Globus pallidus (tissue), 1 donor: ENCODE measurements around the gene NFX1.

Experiments used
- DNase-seq: peaks from one replicate; pipeline ENCODE4 v3.0.0-alpha.2; 2015; ENCODE audit warnings: low spot score

Gene NFX1

DNA sequence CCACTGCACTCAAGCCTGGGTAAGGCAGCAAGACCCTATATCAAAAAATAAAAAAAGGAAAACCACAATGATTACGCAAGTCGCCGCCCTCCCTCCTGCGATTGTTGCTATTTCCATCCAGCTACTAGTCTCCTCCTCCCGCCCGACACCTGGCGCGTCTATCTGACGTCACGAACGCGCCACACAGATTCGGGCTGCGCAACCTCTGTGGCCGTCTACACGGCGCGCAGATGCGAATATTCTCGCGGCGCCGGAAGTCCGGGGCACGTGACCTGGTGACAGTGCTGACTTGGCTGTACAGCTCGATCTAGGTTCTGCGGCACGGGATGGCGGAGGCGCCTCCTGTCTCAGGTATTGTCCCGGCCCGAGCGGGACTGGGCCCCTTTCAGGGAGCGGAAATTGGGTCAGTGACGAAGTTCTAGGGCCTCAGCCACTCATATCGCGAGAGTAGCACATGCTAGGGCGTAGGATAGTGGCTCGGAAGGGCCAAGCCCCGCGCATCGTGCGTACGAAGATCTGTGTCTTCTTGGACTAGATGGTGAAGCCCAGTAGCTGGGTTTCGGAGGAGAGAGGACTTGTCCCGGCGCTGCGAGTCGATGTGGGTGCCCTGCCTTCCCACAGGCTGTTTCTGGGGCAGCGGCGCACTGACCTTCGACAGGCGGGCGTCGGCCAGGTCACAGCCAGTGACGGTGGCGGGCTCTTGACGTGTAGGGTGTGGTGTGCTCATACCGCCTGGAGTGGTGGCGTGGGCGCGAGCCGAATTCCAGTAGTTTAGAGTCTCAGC is at the start of gene NFX1:
Gene NFX1, plus strand, starts transcription at position 270 of the 784 bp plus-strand sequence. Its CDS starts 57 bp downstream, at position 327.
- peak; percentile 95 for DNase-seq

DNA sequence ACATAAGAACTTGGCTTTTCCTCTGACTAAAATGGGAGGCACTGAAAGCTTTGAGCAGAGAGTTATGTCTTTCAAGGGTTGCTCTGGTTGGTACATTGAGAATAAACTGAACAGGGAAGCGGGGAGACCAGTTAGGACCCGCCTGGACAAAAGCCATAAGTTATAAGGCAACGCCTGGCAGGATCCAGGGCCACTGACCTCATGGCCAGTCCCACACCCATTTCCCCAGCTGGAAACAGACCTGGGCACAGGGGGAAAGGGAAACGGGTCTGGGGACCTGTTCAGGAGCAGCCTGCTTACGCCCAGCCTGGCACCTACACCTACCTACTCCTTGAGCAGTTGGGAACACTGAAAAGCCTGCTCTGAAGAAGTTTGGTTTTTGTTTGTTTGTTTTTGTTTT is 49.0 kb upstream of the NFX1 start:
- no peak for DNase-seq

DNA sequence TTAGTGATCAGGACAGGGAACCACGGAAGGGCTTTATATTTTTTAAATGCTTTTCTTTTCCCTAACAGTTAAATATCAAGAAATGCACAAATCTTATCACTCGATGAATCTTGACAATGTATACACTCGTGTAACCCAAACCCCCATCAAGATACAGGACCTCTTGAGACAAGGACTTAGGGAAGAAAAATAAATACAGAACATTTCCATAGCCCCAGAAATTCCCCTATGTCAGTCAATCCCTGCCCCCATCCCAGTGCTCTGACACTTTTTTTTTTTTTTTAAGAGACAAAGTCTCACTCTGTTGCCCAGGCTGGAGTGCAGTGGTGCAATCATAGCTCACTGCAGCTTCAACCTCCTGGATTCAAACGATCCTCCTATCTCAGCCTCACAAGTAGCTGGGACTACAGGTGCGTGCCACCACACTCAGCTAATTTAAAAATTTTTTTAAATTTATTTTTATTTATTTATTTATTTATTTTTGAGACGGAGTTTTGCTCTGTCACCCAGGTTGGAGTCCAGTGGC is 47.6 kb upstream of the NFX1 start:
- DNase-seq: no peak

DNA sequence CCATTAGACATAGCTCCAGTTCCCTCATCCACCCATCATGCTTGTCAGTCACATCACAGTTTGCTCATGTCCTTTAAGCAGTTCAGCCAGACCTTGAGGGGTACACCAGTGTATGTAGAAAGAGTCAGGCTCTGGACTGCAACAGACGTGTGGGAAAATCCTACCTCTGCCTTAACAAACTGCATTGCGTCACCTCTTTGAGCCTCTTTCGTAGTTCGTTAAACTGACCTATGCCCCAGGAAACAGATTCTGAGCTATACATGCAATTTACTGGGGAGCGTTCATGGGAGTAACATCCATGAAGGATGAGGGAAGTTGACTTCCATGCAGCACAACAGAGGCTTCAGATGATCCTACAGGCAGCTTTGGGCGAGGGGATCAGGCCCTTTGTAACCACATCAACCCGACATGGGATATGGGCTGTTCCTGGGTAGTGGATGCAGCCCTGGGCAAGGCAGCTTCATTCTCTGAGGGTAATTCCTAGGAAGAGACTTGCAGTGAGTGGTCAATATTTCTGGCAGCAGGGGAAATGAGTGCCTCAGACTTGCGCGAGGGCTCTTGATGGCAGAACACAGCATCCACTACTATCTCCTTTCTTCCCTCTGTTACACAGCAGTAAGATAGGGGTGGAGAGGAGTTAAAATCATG is 46.1 kb upstream of the NFX1 start:
- DNase-seq: no peak

DNA sequence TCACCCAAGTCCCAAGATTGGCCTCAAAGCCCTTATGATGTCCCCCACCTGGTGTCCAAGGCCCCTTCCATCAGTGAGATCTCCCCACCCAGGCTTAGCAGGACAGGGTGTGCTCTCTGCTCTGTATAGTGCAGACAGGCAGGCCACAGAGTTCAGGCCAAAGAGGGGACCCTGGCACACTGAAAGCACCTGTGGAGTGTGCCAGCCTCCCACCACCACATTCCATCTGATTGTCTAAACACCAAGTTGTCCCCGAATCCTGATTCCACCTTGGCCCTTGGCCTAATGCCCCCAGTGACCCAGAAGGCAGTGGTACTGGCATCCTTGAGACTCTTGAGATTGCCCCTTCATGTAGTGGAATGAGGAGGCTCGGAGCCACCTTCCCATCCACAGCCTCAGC is 45.0 kb upstream of the NFX1 start:
- DNase-seq: no peak

DNA sequence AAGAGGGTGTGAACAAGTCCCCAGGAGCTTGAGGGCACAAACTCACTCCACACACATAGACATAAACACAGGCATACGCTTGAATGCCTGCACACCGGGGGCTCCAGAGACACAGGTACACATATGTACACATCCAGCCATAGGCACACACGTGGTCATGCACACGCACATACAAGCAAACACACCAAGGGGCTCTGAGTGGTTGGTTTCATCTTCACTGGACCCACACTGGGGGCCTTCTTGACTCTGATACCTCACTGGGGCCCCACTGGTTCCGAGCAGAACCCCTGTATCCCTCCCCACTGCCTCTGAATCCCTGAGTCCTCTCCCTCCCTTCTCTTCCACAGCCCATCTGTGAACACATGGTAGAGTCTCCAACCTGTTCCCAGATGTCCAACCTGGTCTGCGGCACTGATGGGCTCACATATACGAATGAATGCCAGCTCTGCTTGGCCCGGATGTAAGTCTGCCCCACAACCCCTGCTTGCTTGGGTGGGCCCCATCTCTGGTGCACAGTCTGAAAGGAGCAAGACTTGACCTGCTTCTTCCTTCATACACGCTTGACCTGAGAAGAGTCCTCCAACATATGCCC is 44.0 kb upstream of the NFX1 start:
- no peak for DNase-seq

DNA sequence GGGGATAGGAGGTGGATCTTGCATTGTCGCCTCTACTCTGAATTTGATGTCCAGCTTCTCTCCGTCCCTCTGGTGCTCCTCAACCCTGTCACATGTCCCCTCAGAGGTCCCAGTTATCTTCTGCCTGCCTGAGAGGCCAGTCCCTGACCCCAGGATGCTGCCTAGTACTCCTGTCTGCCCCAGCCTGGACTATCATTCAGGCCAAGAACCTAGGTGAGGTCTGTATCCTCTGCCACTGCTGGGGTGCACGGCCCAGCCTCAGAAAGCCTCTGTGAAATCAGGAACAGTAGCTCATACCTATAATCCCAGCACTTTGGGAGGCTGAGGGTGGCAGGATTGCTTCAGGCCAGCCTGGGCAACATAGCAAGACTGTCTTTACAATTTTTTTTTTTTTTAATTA is 41.7 kb upstream of the NFX1 start:
- no peak for DNase-seq

DNA sequence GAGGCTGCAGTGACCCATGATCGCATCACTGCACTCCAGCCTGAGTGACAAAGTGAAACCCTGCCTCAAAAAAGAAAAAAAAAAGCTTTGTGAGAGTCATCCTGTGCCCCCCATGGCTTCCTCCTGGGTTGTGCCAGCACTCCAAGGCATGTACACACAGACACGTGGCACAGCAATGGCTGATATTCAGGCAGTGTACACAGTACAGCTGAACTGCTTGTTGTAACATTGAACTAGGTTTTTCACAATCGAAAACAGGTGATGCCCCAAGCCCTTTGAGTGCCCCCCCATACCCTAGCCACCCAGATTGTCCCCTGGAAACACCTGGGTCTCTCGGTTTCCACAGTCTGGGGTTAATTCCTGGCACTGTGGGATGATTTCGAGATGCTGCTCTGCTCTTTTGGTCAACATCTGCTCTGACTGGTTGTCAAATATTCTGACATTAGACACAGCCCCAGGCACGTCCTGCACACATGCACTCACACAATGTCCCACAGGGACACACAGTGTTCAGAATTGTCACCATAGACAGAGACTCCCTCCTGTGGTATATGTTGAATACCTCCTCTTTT is 41.1 kb upstream of the NFX1 start:
- no peak for DNase-seq

DNA sequence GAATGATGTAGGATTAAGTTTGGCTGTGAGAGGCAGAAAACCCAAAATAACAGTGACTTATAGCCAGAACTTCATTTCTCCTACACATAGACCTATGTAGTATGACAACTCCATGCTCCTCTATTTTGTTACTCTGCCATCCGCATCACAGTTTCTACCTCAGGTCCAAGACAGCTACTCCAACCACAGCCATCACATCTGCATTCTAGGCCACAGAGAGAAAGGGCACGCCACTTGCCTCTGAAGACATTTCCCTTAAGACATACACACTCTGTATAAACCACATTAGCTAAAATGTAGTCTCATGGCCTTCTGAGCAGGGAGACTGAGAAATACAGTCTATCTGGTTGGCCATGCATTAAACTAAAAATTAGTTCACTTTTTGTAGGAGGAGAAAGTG is 40.3 kb upstream of the NFX1 start:
- no peak for DNase-seq

DNA sequence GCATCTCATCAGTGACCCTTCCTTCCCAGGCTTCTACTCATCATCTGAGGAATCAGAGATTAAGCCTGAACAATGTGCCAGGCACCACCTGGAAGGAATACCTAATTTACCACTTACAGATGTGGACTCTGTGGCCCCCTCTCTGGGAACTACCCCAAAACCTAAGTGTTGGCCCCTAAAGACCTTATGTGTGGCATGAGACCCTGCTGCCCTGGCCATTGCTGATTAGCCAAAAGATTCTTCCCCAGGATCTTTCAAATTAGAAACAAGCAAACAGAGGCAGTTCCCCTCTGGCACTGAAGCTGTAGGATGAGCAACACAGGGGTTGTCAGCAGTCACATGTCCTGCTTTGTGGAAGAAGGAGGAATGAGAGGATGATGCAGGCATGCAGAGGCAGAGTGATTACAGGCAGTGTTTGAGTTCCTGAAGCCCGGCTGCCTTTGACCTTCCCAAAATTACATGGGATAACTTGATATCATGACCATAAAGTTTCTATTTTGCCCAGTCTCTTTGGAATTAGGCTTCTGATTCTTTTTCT is 39.8 kb upstream of the NFX1 start:
- DNase-seq: no peak

DNA sequence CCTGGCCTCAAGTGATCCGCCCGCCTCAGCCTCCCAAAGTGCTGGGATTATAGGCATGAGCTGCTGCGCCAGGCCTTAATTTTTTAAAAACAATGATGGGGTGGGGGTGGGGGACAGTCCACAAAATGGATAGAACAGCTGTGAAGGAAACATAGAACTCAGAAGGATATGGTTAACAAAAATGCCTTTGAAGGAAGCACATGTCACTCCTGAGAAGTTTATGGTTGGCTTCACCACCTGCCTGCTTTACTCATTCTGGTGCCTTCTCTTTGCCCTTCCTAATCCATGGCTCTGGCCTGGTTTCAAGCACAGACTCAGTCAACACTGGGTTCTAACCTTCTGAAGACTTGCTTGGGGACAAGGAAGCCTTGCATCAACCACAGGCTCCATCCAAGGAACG is 36.1 kb upstream of the NFX1 start:
- no peak for DNase-seq

DNA sequence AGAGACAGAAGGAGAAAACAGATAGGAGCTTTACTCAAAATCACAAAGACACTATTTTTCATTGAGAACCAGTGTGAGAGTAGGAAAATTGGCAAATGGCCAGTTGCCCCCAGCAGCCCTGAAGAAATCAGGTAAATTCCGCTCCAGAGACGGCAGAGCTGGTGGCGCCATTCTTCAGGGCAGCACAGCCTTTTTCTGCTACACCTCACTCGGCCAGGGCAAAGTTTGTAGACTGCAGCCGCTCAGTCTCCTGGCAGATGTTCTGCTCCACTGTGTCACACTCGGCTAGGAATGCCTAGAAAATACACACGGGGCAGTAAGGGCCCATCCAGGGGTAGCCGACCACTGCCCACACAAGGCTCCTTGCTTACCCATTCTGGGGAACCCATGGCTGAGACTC is 35.3 kb upstream of the NFX1 start:
- no peak for DNase-seq

DNA sequence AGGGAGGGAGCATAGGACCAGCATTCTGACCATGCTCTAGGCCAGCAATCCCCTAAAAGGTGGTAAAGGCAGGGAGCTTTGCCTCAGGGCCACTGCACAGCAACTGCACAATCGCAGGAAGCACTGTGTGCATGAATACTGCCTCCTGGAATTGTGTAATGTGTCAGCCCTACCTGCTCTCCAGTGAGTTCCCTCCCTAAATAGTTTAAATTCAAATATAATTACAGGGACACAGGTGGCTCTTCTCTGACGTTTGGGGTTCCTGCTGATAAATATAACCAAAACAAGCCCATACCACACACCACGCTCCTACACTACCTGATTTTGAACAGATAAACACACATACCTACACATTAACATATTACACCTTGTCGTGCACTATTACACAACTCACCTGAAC is 34.8 kb upstream of the NFX1 start:
- DNase-seq: no peak

DNA sequence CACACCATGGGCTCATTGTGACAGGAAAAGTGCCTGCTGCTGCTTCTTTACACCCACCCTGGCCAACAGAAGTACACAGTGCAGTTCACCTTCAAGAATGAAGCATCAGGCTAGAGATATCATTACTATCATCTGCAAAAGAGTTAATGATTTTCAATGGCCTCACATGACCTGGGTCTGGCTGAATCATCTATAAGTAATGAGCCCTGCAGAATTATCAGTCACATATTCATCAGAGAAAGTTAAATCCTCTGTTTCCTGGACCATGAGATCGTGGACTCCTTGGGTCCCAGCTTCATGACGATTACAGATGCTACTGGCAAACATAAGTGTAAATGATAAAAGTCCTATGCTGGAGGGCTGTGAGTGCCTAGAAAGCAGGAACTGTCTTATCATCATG is 34.1 kb upstream of the NFX1 start:
- DNase-seq: no peak

DNA sequence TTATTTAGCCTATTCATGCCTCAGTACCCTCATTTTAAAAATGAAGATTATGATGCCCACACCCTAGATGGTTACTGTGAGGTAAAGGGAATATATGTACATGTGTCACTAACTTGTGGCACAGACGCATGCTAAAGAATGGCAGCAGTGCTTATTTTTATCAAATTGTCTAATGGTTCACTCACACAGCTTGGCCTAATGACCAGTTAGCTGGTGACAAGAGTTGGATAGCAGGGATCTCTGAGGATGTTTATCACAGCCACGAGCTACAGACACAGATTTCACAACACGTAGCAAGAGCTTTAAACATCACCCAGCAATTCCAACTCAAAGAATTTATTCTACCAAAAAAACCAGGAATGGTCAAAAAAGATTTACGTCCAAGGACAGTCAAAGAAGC is 33.0 kb upstream of the NFX1 start:
- no peak for DNase-seq

DNA sequence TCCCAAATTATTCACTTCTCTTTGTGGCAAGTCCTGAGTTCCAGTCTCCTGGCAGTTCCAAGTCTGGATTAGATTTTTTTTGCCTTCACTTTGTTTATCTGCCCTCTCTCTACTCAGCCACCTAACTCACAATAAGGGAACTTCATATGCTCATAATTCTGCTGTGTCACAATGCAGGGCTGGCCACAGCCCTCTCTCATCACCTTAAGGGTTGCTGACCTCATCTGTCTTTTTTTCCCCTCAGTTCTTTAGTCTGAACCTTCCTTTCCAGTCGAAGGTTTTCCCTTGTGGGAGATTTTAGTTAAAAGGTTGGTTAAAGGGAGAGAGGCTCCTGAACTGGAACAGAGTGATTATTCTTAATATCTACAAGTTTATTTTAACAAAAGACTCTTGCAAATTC is 29.9 kb upstream of the NFX1 start:
- no peak for DNase-seq

DNA sequence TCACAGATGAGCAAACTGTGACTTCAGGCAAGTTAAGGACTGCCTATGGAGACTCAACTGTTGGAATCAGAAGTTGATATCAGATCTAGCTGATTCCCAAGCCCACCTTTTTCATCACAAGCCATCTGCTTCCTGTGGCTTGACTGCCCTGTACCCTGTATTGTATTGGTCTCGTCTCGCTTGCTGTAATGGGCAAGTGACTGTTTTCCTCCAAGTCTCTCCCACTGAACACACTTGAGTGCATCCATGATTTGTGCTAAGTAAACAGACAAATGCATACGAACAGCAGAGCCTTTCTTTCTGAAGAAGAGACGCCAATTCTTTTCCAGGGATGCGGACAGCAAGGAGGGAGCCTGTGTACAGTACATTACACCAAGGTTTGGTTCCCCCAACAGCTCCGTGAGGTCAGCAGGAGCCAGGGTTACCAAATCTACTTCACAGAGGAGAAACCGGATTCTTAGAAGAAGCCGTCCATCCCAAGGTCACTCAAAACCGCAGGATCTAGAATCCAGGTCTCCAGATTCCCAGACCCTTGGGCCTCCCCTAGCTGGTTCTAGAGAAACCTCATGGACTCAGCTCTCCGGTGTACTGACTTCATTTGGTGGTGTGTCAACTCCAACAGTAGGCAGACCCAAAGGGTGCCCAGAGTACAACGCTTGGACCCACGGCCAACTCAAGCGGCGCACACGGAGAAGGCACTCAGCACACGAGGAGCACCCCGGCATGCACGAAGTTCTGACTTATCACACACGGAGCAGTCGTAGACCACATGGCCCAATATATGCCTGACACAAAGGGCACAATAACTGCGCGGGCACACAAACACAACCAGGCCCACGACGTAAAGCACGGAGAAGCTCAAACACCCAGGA is 26.9 kb upstream of the NFX1 start:
- peak; percentile 45 for DNase-seq

DNA sequence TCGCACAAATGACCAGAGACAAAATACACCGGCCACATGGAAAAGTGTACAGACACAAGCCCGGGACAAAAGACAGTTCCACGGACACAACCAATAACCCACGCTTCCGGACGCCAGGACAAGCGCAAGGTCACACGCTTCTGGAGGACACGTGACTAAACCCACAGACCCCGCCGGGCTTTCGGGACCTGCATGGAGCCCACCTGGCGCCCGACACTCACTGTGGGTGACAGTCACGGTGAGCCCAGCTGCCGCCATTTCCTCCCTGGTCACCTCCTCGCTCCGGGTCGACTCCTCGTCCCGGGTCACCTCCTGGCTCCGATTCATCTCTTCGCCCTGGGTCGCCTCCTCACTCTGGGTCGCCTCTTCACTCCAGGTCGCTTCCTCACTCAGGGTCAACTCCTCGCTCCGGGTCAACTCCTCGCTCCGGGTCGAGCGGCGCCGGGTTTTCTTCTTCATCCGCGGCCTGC is 26.3 kb upstream of the NFX1 start:
- peak; percentile 49 for DNase-seq

DNA sequence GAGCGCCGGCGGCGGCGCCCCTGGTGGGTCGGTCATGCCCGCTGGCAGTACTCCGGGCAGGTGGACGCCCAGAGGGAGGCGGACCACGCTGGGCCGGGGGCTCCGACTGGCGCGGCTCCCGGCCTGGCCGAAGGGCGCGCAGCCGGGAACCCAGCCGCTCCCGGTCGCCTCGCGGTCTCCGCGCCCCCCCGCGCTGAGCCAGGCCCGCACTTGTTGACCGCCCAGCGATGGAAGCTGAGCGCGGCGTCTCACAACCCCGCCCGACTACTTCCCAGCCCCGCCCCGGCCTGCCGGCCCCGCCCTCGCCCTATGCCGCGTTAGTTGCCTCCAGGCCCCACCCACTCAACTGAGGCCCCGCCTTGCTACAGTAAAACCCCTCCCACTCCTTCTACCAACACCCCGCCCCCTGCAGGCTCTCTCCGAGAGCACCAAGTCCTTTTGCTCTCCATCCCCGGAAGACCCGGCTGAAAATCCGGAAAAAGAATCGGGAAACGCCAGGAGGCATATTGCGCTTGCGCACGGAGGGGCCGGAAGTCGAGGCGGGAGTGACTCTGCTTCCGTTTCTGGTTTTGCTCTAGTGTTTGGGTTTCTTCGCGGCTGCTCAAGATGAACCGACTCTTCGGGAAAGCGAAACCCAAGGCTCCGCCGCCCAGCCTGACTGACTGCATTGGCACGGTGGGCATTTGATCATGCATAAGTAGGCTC is 25.7 kb upstream of the NFX1 start, which contains the start of the genes BAG1 and CHMP5:
Gene BAG1, minus strand, starts transcription at position 236 of the 705 bp plus-strand sequence.
Gene CHMP5, plus strand, starts transcription at position 577 of the 705 bp plus-strand sequence. Its CDS starts 30 bp downstream, at position 607.
- DNase-seq: peak; percentile 100

DNA sequence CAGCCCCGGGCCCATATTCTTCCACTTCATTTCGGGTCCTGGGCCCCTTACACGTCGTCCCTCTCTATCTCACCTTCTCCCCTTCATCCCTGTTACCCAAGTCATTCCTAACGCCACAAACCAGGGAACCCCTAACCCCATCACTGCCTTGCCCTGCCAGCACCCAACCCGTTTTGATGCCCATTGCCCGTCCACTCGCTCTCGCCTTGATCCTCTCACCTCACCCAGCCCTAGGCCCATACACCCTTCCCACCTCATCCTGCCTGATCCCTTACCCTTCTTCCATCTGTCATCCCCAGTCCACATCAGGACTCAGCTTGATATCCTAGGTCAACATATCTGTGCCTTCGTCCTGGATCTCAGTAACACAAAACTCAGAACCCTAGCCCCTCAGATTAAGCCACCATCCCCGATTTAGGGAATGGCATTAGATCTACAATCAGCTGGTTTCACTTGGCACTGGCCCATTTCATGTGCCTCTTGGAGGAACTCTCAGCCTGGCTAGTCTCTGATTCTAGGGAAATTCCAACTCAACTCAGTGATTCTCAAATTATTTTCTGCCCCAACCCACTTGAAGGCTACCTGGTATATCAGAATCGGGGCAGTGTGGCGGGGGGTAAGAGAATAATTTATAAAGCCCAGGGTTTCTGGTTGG is 25.0 kb upstream of the NFX1 start:
- no peak for DNase-seq
